ENCODE data around the gene BCDIN3D. TPM values are rescaled to one million over a fixed set of nuclear protein-coding genes. Genes with fewer than 3 reads are reported as not detected.

BCDIN3D gene
- total and polyA plus RNA-seq, 2 of the 8 experiments (the other 6 are each of a cell fraction or from before 2014, with no cell fraction given), result 1.6 to 2.4 TPM

- peaks cover 12 to 32% (median 21%) of the 10 kb centered on the region in 4 experiments for H3K4me1 ChIP-seq (replicated peaks in 1 of 4; ENCODE audit: control insufficient read depth in 3 of 4, insufficient read depth in 4 of 4, low read length in 3 of 4)
- no peaks in the 10 kb centered on the region for H3K27me3 ChIP-seq (replicated peaks in 1 of 4; ENCODE audit: control insufficient read depth in 3 of 4, extremely low read depth in 1 of 4, insufficient read depth in 3 of 4, low read length in 3 of 4)
- H2AFZ ChIP-seq (ENCODE audit: low read length), result no peak overlapping the region
- DNase-seq (ENCODE audit: low read depth in 1 of 2, low spot score in 2 of 2) (no peak), FAIRE-seq (peak; percentile 39)
- peaks cover 17% of the 10 kb centered on the region; the same call in 1 of the 2 replicates for H3K79me1 ChIP-seq (ENCODE audit: low read depth, low read length)
- 52% methylated on average over 5 of the region's 5 CpGs; no CpG with 5 or more reads in 1 of the 2 experiments for WGBS, 2 experiments (ENCODE audit: extremely low coverage in 1 of 2, insufficient coverage in 1 of 2, insufficient read length in 1 of 2, insufficient replicate concordance in 2 of 2, low coverage in 1 of 2, low lambda C conversion rate in 2 of 2, missing lambda C conversion rate in 1 of 2)
- no peak overlapping the region for H2BK120ac ChIP-seq (replicated peaks; ENCODE audit: low read depth, low read length)
- H3K9me3 ChIP-seq (ENCODE audit: insufficient read depth in 2 of 2, low read depth in 1 of 2, low read length in 1 of 2), result no peaks in the 10 kb centered on the region
- peak overlapping the region; percentile 5 to 81; a peak in 3 of 4 replicates for H3K4me2 ChIP-seq (ENCODE audit: insufficient read depth in 1 of 2, low read depth in 2 of 2, low read length in 2 of 2)
- no peak overlapping the region for H3K27ac ChIP-seq (ENCODE audit: low read depth, low read length)
- no peak overlapping the region for H3K23ac ChIP-seq (ENCODE audit: insufficient read length)
- H4K20me1 ChIP-seq (replicated peaks in 1 of 2; ENCODE audit: control insufficient read depth in 1 of 2, insufficient read depth in 2 of 2, low read length in 2 of 2), result peaks cover 15 to 26% of the 10 kb centered on the region in 2 experiments
- peaks cover 0 to 4% (median 0%) of the 10 kb centered on the region in 4 experiments; a peak in 2 of 8 replicates for H3K36me3 ChIP-seq (ENCODE audit: control insufficient read depth in 2 of 4, insufficient read depth in 4 of 4, low read length in 3 of 4)
- peak overlapping the region; percentile 19; the same call in 1 of the 2 replicates for H2BK5ac ChIP-seq (ENCODE audit: low read depth, low read length)
- no peak overlapping the region for H4K91ac ChIP-seq (replicated peaks; ENCODE audit: insufficient read length, low read length)
- H3K79me2 ChIP-seq (ENCODE audit: control insufficient read depth in 1 of 2, insufficient read depth in 2 of 2, low read length in 2 of 2), result peaks cover 8 to 47% of the 10 kb centered on the region in 2 experiments; a peak in 3 of 4 replicates
- CTCF ChIA-PET (ENCODE audit: partially characterized antibody), result interaction anchor here (0.8 to 6.0 kb wide), 11 partner anchors 10 to 530 kb away, joined by 3 to 30 read pairs (median 5); partner anchors contain the start of gene PRPH
- no peak overlapping the region for H2AK5ac ChIP-seq (ENCODE audit: low read depth, low read length)
- H3K9ac ChIP-seq (replicated peaks in 1 of 4; ENCODE audit: extremely low read depth in 1 of 4, low read depth in 3 of 4, low read length in 3 of 4), result no peak overlapping the region
- POLR2A ChIA-PET (ENCODE audit: partially characterized antibody), result interaction anchor here (0.9 to 5.6 kb wide), 9 partner anchors 9 to 47 kb away, joined by 3 to 59 read pairs (median 3); partner anchors contain the start of gene BCDIN3D
- no peak overlapping the region for H2BK12ac ChIP-seq (ENCODE audit: low read depth, low read length)
- H3K23me2 ChIP-seq (ENCODE audit: low read depth, low read length), result peaks cover 13% of the 10 kb centered on the region
- H3K4me3 ChIP-seq (ENCODE audit: extremely low read depth in 1 of 4, insufficient read depth in 2 of 4, low read depth in 3 of 4, low read length in 4 of 4), result peak overlapping the region in 1 of 4 experiments; percentile 27; a peak in 2 of 8 replicates
- no peak overlapping the region; the same call in none of the 2 replicates for H4K8ac ChIP-seq (ENCODE audit: extremely low read depth, insufficient read depth, low read length)
- no peak overlapping the region for H3K56ac ChIP-seq (replicated peaks; ENCODE audit: insufficient read length, low read depth, low read length)
- no peak overlapping the region for H4K5ac ChIP-seq (ENCODE audit: insufficient read length, low read depth, low read length)
- H3K14ac ChIP-seq (ENCODE audit: insufficient read length), result no peak overlapping the region
- no peak overlapping the region for H2BK15ac ChIP-seq (ENCODE audit: low read length)
- no peak overlapping the region for H3K4ac ChIP-seq (replicated peaks; ENCODE audit: insufficient read length, low read depth, low read length)
- H3K18ac ChIP-seq (ENCODE audit: extremely low read depth, low read length), result peak overlapping the region; percentile 39; the same call in 1 of the 2 replicates
- no peak overlapping the region for H2BK20ac ChIP-seq (ENCODE audit: low read length)
- TF ChIP-seq SP2 (IDR thresholded peaks at IDR 0.05; ENCODE audit: low read length), result no peak
- TF ChIP-seq E2F6 (IDR thresholded peaks at IDR 0.05), result no peak
- no peak for TF ChIP-seq USF2 (IDR thresholded peaks at IDR 0.05; ENCODE audit: low read length)
- no peak for TF ChIP-seq CTBP2 (IDR thresholded peaks at IDR 0.05; ENCODE audit: borderline replicate concordance, insufficient read depth, insufficient read length, low read length)
- 0 out of 4 replicates have a peak, but pooled peaks of 1 of the 2 experiments have one; percentile 48 for TF ChIP-seq SIN3A (conservative IDR thresholded peaks at IDR 0.05 in 1 of 2, IDR thresholded peaks at IDR 0.05 in 1 of 2; ENCODE audit: low read depth in 1 of 2, low read length in 2 of 2)
- no peak for TF ChIP-seq ZNF274 (IDR thresholded peaks at IDR 0.05; ENCODE audit: borderline replicate concordance, extremely low read depth, low read length)
- no peak for TF ChIP-seq HDAC2 (IDR thresholded peaks at IDR 0.05; ENCODE audit: borderline replicate concordance in 1 of 2, low read depth in 2 of 2, low read length in 2 of 2)
- TF ChIP-seq MAX (IDR thresholded peaks at IDR 0.05), result no peak
Measured at GRCh38 chr12:49825360-49825970, 17.4 kb downstream of the BCDIN3D start.

All from H1 (cell line).